Forelimb muscle (tissue), 1 donor: ENCODE measurements around the gene ICE2. TPM values are rescaled to one million over a fixed set of nuclear protein-coding genes. Genes with fewer than 3 reads are reported as not detected.

Experiments used
- DNase-seq: peaks from one replicate; pipeline ENCODE4 v3.0.0-alpha.2; 2013; ENCODE audit warnings: low read depth
- polyA plus RNA-seq: library from polyadenylated mRNA; unstranded; fragments of 120-200 nt; gene quantifications from one replicate; pipeline ENCODE4 v1.2.1, GENCODE V29; 2013; ENCODE audit not compliant: insufficient read length

The ICE2 gene
- polyA plus RNA-seq, 1 donor: 37.5 TPM

DNA sequence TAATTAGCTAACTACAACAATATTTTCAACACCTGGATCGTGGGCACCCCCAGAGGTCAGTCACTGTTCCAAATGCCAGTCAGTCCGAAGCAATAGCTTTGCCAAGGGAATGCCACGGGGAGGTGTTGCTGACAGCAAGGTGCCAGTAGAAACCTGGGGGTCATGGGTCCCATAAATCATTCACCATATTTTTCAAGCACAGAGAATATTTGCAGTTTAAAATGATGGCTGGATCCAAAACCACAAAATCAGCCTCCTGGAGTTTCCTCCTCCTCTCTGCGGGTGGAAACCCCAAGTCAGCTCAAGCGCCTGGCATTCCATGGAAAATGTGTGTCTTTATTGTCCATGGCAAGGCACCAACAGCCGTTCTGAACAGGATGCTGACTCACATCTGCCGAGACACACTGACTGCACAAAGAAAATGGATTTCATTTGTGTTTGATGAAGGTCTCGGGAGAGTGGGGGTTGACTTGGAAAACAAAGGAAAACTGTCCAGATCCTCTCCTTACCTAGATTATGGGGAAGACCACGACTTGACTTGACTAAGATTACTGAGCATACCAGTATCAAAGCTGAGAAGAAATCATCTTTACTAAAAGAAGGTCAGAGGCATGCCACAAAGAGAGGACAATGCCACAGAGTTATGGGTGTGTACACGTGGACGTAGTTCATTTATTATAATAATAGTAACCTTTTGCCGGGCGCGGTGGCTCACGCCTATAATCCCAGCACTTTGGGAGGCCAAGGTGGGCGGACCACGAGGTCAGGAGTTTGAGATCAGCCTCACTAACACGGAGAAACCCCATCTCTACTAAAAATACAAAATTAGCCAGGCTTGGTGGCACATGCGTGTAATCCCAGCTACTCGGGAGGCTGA lies 107.5 kb downstream of the ICE2 start:
- peak; percentile 63 for DNase-seq

DNA sequence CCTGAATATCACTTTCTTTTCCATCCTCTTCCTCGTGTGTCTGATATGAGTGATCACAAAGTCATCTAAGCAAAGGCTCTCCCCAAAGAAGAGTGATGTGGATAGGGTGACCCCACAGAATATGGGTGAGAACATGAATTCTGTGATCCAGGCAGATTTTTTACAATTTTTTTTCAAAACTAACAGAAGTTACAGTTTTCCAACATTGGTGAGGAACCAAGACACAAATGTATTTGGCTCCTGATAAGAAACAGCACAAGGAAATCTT lies 108.1 kb downstream of the ICE2 start:
- no peak for DNase-seq

DNA sequence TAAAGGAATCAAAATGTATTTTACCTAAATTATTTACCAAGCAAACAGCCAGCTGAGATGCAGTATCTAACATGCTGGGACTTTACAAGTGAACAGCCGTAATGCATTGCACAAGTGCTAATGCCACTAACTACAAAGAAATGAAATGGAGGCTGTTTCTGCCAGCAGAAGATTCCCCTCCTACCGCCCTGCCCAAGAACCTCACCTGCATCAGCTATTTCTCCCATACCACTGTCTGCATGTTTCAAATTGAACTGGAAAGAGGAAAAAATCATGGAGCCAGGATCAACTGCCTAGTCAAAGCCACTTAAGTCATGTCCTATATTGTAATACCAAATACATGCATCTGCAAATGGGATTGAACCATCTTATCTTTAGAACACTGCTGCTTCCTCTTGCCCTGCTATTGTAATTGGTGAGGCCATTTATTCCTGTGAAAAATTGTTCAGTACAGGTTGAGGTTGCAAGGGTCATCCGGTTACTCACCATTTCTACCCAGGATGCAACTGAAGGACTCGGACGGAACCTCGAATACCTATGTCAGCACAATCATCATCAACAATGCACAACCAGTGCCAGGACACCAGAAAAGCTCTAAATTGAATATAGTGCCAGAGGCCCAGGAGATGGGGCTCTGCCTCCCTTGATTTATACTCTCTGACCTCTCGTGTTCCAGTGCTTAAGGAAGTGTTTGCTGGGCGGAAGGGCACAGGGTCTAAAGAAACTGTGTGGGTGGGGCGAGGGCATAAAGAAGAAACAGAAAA lies 108.7 kb downstream of the ICE2 start:
- DNase-seq: no peak

DNA sequence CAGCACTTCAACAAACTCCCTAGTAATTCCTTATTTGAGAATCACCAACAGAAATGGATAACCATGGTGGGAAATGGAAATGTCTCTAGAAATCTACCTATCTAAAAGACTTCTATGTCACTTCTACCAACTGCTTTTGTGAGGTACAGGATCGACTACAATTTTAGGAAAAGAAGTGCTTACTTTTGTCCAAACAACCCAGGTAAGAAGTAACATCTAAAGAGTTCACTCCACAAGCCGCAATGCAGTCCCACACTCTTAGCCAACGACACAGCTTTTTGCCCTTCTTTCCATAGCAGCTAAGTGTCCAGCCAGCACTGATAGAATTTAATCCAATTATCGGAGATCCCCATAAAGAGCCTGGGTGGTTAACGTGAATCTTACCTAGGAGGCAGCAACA lies 109.2 kb downstream of the ICE2 start:
- DNase-seq: no peak

Other genes starting within 250 kb of the ICE2 start
- 362 TPM for gene ANXA2, start 81.2 kb downstream of the ICE2 start, polyA plus RNA-seq